H9 (cell line): ENCODE results near the gene ERF. TPM values are rescaled to one million over a fixed set of nuclear protein-coding genes. Genes with fewer than 3 reads are reported as not detected.

Experiments
- DNase-seq: peaks from one replicate; pipeline ENCODE4 v3.0.0-alpha.2; 2017
- H2AFZ ChIP-seq: one replicate; pipeline ENCODE4 v1.6.1; 2013; ENCODE audit warnings: mild to moderate bottlenecking, low read length, control low read depth, moderate library complexity
- H2AK5ac ChIP-seq: 2 replicates; pipeline ENCODE4 v1.6.1; 2013; ENCODE audit warnings: low read length, control low read depth, mixed read lengths; ENCODE audit not compliant: insufficient read length
- H2BK120ac ChIP-seq: one replicate; pipeline ENCODE4 v1.6.1; 2013; ENCODE audit warnings: low read depth, mild to moderate bottlenecking, low read length, control low read depth, inconsistent platforms; ENCODE audit not compliant: poor library complexity, severe bottlenecking
- H2BK12ac ChIP-seq: 2 replicates; pipeline ENCODE4 v1.6.1; 2013; ENCODE audit warnings: low read length, control low read depth, mixed read lengths, low read depth; ENCODE audit not compliant: insufficient read length
- H2BK15ac ChIP-seq: 2 replicates; pipeline ENCODE4 v1.6.1; 2013; ENCODE audit warnings: low read depth, low read length, control low read depth
- H2BK20ac ChIP-seq: one replicate; pipeline ENCODE4 v1.6.1; 2013; ENCODE audit warnings: low read depth, mild to moderate bottlenecking, low read length, control low read depth, inconsistent platforms; ENCODE audit not compliant: poor library complexity, severe bottlenecking
- H2BK5ac ChIP-seq: 2 replicates; pipeline ENCODE4 v1.6.1; 2013; ENCODE audit warnings: low read length, control low read depth, mixed read lengths; ENCODE audit not compliant: insufficient read length
- H3K14ac ChIP-seq: 2 replicates; pipeline ENCODE4 v1.6.1; 2013; ENCODE audit warnings: low read length, control low read depth; ENCODE audit not compliant: insufficient read depth
- H3K18ac ChIP-seq: 2 replicates; pipeline ENCODE4 v1.6.1; 2013; ENCODE audit warnings: low read depth, mild to moderate bottlenecking, mixed read lengths, low read length, control low read depth; ENCODE audit not compliant: insufficient read length
- H3K23ac ChIP-seq: 2 replicates; pipeline ENCODE4 v1.6.1; 2013; ENCODE audit warnings: low read length, control low read depth, mixed read lengths, low read depth; ENCODE audit not compliant: insufficient read length
- H3K23me2 ChIP-seq: 2 replicates; pipeline ENCODE4 v1.6.1; 2013; ENCODE audit warnings: low read depth, mild to moderate bottlenecking, mixed read lengths, low read length, control low read depth; ENCODE audit not compliant: insufficient read length, poor library complexity, severe bottlenecking
- H3K27ac ChIP-seq: 2 replicates; pipeline ENCODE4 v1.5.1; 2013; ENCODE audit warnings: low read length, control low read depth, mixed read lengths, low read depth; ENCODE audit not compliant: insufficient read length
- H3K27me3 ChIP-seq: 2 replicates; pipeline ENCODE4 v1.6.1; 2013; ENCODE audit warnings: low read length, control low read depth, inconsistent platforms; ENCODE audit not compliant: insufficient read depth
- H3K4ac ChIP-seq: 2 replicates; pipeline ENCODE4 v1.6.1; 2013; ENCODE audit warnings: low read depth, mild to moderate bottlenecking, control low read depth, inconsistent platforms, low read length, moderate library complexity
- H3K4me1 ChIP-seq: 2 replicates; pipeline ENCODE4 v1.6.1; 2013; ENCODE audit warnings: low read length, control low read depth, inconsistent platforms; ENCODE audit not compliant: insufficient read depth
- H3K4me2 ChIP-seq: 2 replicates; pipeline ENCODE4 v1.6.1; 2013; ENCODE audit warnings: low read length, control low read depth, mixed read lengths; ENCODE audit not compliant: insufficient read length, insufficient read depth
- H3K56ac ChIP-seq: 2 replicates; pipeline ENCODE4 v1.6.1; 2013; ENCODE audit warnings: low read depth, mild to moderate bottlenecking, mixed read lengths, low read length, control low read depth; ENCODE audit not compliant: insufficient read length
- H3K79me1 ChIP-seq: 2 replicates; pipeline ENCODE4 v1.6.1; 2013; ENCODE audit warnings: low read depth, mild to moderate bottlenecking, moderate library complexity, low read length, control low read depth, inconsistent platforms; ENCODE audit not compliant: insufficient read depth, poor library complexity, severe bottlenecking
- H3K79me2 ChIP-seq: 2 replicates; pipeline ENCODE4 v1.6.1; 2013; ENCODE audit warnings: low read length, control low read depth, inconsistent platforms; ENCODE audit not compliant: insufficient read depth
- H3K9ac ChIP-seq: 2 replicates; pipeline ENCODE4 v1.6.1; 2013; ENCODE audit warnings: low read length, control low read depth, mixed read lengths; ENCODE audit not compliant: insufficient read length; ENCODE audit errors: extremely low read depth
- H3K9me3 ChIP-seq: one replicate; pipeline ENCODE4 v1.6.1; 2013; ENCODE audit warnings: low read depth, low read length, inconsistent platforms; ENCODE audit not compliant: control insufficient read depth
- H3T11ph ChIP-seq: one replicate; pipeline ENCODE4 v1.6.1; 2013; ENCODE audit warnings: mild to moderate bottlenecking, low read length, control low read depth, inconsistent platforms
- H4K20me1 ChIP-seq: one replicate; pipeline ENCODE4 v1.6.1; 2013; ENCODE audit not compliant: control insufficient read depth, insufficient read length, insufficient read depth
- H4K5ac ChIP-seq: 2 replicates; pipeline ENCODE4 v1.6.1; 2013; ENCODE audit warnings: low read depth, mild to moderate bottlenecking, mixed read lengths, low read length, control low read depth; ENCODE audit not compliant: insufficient read length
- H4K8ac ChIP-seq: replicated peaks from 2 replicates; pipeline ENCODE4 v1.6.1; 2013; ENCODE audit warnings: low read length, control low read depth, mixed read lengths, low read depth; ENCODE audit not compliant: insufficient read length
- H4K91ac ChIP-seq: 2 replicates; pipeline ENCODE4 v1.6.1; 2013; ENCODE audit warnings: low read depth, mild to moderate bottlenecking, moderate library complexity, mixed read lengths, low read length, control low read depth; ENCODE audit not compliant: insufficient read length
- H3K27ac Mint-ChIP-seq, 3 experiments: 2 replicates in 2 of 3; 3 replicates in 1 of 3; pipeline ENCODE4 v1.8.0; 2020 to 2021; ENCODE audit warnings: mixed read lengths in 3 of 3, mild to moderate bottlenecking in 1 of 3, moderate library complexity in 1 of 3
- H3K27me3 Mint-ChIP-seq: 2 replicates; pipeline ENCODE4 v1.8.0; 2021; ENCODE audit warnings: low read depth, mild to moderate bottlenecking, moderate library complexity, mixed read lengths
- H3K36me3 Mint-ChIP-seq, 3 experiments: 2 replicates in 2 of 3; 3 replicates in 1 of 3; pipeline ENCODE4 v1.8.0; 2020 to 2021; ENCODE audit warnings: low read depth in 3 of 3, mixed read lengths in 3 of 3; ENCODE audit not compliant: insufficient read depth in 1 of 3
- H3K4me1 Mint-ChIP-seq, 2 experiments: 2 replicates each; pipeline ENCODE4 v1.8.0; 2020; ENCODE audit warnings: mixed read lengths in 2 of 2
- H3K4me3 Mint-ChIP-seq, 2 experiments: 2 replicates in 1 of 2; 3 replicates in 1 of 2; pipeline ENCODE4 v1.8.0; 2020 to 2021; ENCODE audit warnings: mild to moderate bottlenecking in 2 of 2, mixed read lengths in 2 of 2, moderate library complexity in 1 of 2
- H3K9me3 Mint-ChIP-seq, 2 experiments: 2 replicates in 1 of 2; 3 replicates in 1 of 2; pipeline ENCODE4 v1.8.0; 2020; ENCODE audit warnings: mild to moderate bottlenecking in 2 of 2, mixed read lengths in 2 of 2, moderate library complexity in 1 of 2
- WGBS: extraction: QIAGEN DNeasy Blood & Tissue Kit; methylation state at CpG from one replicate; pipeline ENCODE4 v1.1.7; 2013; ENCODE audit warnings: missing lambda C conversion rate, low lambda C conversion rate, mixed read lengths; ENCODE audit not compliant: insufficient read length; ENCODE audit errors: extremely low coverage; 5-methylcytosine and 5-hydroxymethylcytosine counted together
- total RNA-seq: library from RNA; stranded (reverse); gene quantifications from 2 replicates; pipeline ENCODE4 v1.2.1, GENCODE V29; 2021
- TF ChIP-seq, protein P1 (sequence below): fragments of 200-600 bp; sonication (generic); conservative IDR thresholded peaks from 3 replicates; pipeline ENCODE4 v1.8.0; 2021; ENCODE audit warnings: antibody characterized with exemption, mild to moderate bottlenecking

Gene ERF
- total RNA-seq, 1 experiment from 2014 or later = 126 TPM

DNA sequence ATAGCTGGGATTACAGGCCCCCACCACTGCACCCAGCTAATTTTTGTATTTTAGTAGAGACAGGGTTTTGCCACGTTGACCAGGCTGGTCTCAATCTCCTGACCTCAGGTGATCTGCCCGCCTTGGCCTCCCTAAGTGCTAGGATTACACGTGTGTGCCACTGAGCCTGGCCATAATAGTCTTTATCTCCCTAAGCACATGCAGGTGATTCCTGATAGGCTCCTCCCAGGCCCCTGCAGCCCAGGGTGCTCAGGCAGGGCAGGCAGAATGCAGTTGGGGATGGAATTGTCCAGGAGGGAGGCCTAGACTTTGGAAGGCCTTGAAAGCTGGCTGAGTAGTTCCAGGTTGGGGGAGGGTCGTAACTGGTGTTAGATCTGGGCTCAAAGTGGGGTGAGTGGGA lies 26.3 kb downstream of the ERF start:
- no peak overlapping the region for H3K56ac ChIP-seq
- H3K27me3 Mint-ChIP-seq = no peaks in the 10 kb centered on the region
- peaks cover 0 to 5% of the 10 kb centered on the region in 2 experiments; a peak in 1 of 4 replicates for H3K4me1 Mint-ChIP-seq
- no peaks in the 10 kb centered on the region for H3K9me3 ChIP-seq
- H4K8ac ChIP-seq = no peak overlapping the region
- H4K5ac ChIP-seq = no peak overlapping the region
- no peak overlapping the region for H2BK5ac ChIP-seq
- no peaks in the 10 kb centered on the region for H3K23me2 ChIP-seq
- H3K27ac Mint-ChIP-seq = 0 out of 7 replicates have a peak overlapping the region, but pooled peaks of 1 of the 3 experiments have one; percentile 3
- H4K20me1 ChIP-seq = no peaks in the 10 kb centered on the region
- H3K14ac ChIP-seq = no peak overlapping the region
- no peak for DNase-seq
- peaks cover 2% of the 10 kb centered on the region; the same call in 1 of the 2 replicates for H3K79me2 ChIP-seq
- H3K4ac ChIP-seq = no peak overlapping the region
- no peak overlapping the region for H3K27ac ChIP-seq
- no peak overlapping the region for H2AK5ac ChIP-seq
- no peak overlapping the region for H2AFZ ChIP-seq
- no peaks in the 10 kb centered on the region for H3K27me3 ChIP-seq
- H3K36me3 Mint-ChIP-seq = peaks cover 39 to 90% (median 83%) of the 10 kb centered on the region in 3 experiments; a peak in 6 of 7 replicates
- no peak overlapping the region for H2BK120ac ChIP-seq
- H2BK20ac ChIP-seq = no peak overlapping the region
- no peaks in the 10 kb centered on the region for H3K9me3 Mint-ChIP-seq
- H2BK12ac ChIP-seq = no peak overlapping the region
- peak overlapping the region in 1 of 2 experiments; percentile 4; a peak in 1 of 5 replicates for H3K4me3 Mint-ChIP-seq
- H3K79me1 ChIP-seq = no peaks in the 10 kb centered on the region
- no peak overlapping the region for H3T11ph ChIP-seq
- H3K4me1 ChIP-seq = no peaks in the 10 kb centered on the region
- H2BK15ac ChIP-seq = no peak overlapping the region
- no CpG with 5 or more reads among the region's 4 CpGs for WGBS
- TF ChIP-seq, protein P1, sequence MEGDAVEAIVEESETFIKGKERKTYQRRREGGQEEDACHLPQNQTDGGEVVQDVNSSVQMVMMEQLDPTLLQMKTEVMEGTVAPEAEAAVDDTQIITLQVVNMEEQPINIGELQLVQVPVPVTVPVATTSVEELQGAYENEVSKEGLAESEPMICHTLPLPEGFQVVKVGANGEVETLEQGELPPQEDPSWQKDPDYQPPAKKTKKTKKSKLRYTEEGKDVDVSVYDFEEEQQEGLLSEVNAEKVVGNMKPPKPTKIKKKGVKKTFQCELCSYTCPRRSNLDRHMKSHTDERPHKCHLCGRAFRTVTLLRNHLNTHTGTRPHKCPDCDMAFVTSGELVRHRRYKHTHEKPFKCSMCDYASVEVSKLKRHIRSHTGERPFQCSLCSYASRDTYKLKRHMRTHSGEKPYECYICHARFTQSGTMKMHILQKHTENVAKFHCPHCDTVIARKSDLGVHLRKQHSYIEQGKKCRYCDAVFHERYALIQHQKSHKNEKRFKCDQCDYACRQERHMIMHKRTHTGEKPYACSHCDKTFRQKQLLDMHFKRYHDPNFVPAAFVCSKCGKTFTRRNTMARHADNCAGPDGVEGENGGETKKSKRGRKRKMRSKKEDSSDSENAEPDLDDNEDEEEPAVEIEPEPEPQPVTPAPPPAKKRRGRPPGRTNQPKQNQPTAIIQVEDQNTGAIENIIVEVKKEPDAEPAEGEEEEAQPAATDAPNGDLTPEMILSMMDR = no peak
- H3K9ac ChIP-seq = no peak overlapping the region
- no peak overlapping the region for H3K4me2 ChIP-seq
- no peak overlapping the region for H3K23ac ChIP-seq
- H3K18ac ChIP-seq = no peak overlapping the region
- no peak overlapping the region for H4K91ac ChIP-seq
